GM21423 (cell line): ENCODE data around the gene ADNP.

ENCODE experiments used
- ATAC-seq: cut with Tn5 transposase; IDR thresholded peaks from one replicate; pipeline ENCODE4 v1.9.1; 2021; ENCODE audit warnings: mild to moderate bottlenecking, moderate library complexity; ENCODE audit not compliant: unreplicated experiment

The ADNP gene

DNA sequence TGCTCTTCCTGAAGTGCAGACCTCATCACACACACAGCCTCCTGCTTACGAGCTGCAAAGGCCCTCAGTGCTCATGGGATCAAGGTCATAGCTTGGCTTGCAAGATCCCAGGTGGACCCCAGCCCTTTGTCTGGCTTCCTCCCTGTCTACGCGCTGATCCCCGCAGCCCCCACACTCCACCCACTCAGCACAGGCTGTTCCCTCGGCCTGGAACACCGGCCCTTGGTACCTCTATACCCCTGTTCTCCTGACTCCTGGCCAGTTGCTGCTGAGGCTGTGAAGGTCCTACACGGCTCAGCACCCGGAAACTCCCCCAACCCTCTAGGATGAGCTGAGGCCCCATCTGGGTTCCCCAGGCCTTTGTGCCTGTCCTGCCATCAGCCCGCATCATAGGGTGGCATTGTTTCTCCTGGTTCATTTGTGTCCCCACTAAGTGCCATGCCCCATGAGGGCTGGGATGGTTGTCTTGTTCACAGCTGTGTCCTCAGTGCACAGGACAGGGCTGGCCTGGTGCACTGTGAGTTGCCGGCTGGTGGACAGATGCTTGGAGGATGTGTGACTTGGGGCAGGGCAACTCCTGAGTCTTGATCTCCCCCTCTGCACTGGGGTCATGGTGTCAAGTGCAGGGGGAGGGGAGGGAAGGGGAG, 57.0 kb downstream of the ADNP start:
- ATAC-seq: no peak

DNA sequence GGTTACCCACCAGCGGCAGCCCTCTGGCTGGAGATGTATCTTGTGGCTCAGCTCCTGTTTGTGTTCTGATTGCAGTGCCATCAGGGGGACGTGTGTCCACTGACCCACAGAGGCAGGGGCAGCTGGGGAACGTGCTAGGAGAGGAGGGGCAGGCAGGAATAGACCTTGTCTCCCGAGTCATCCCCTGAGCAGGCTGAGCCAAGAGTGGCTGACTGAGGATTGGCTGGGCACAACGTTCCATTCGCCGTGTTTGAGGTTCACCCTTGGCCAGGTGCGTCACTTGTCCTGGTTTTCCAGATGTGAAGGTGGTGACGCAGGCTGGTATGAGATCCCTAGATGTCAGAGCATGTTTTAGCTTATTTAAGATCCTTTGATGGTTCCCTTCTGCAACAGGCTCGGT, 57.7 kb downstream of the ADNP start:
- ATAC-seq: no peak

DNA sequence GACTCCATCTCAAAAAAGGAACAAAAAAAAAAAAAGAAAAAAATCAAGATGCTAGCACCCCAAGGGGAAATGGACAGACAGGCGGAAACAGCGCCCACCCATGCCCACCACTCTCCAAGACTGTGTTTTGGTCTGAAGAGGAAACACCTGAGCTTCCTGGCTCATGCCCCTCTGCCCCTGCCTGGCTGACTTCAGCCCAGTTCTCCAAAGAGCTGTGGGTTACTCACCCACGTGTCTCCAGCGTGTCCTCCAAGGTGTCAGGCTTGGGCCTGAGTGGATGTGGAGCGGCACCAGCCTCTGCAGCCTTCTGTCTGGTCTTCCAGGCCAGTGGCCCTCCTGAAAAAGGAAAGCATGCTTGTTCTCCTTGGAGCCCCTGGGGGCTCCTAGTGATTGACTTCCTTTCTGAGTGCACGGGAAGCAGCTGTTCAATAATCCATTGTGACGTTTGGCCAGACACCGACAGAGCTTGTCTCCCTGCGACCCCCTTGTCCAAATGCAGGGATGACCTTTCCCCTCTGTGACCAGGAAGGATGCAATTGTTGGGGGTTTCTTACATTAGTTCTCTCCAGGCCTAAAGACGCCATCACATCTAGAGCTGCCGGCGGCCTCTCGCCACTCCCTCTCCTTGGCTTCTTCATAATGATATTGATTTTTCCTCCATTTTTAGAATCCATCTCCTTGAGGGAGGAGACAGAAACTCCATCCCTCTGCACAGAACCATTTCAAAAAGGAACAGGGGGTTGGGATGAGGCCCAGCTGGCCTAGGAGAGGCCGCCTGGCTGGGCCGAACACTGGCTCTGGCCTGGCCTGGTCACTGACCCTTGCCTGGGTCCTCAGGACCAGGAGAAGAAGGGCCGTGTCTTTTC, 58.4 kb downstream of the ADNP start:
- no peak for ATAC-seq

DNA sequence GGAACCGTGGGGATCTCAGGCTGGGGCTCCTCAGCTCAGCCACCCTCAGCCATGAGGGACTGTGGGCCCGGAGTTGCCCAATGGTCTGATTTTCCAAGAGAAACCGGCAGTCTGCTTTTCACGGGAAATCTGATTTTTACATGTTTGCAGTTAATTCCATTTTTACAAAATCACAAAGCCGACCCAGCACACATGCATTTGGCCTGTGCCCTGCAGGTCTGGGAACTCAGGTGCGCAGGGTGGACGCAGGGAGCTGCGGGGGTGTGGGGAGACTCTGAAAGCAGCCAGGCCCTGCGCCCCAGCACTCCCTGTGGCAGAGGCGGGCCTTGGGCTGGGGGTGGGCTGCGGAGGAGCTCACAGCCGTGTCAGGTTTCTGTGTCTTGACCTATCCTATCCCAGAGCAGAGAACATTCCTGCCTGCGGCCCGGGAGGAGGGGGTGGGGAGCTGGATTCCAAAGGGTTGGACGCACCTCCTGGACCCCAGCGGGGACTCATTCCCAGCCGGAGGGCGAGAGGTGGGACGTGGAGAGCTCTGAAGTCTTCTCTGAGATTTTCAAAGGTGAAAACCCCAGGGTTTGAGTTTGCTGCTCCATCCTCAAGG, 60.6 kb downstream of the ADNP start:
- no peak for ATAC-seq

DNA sequence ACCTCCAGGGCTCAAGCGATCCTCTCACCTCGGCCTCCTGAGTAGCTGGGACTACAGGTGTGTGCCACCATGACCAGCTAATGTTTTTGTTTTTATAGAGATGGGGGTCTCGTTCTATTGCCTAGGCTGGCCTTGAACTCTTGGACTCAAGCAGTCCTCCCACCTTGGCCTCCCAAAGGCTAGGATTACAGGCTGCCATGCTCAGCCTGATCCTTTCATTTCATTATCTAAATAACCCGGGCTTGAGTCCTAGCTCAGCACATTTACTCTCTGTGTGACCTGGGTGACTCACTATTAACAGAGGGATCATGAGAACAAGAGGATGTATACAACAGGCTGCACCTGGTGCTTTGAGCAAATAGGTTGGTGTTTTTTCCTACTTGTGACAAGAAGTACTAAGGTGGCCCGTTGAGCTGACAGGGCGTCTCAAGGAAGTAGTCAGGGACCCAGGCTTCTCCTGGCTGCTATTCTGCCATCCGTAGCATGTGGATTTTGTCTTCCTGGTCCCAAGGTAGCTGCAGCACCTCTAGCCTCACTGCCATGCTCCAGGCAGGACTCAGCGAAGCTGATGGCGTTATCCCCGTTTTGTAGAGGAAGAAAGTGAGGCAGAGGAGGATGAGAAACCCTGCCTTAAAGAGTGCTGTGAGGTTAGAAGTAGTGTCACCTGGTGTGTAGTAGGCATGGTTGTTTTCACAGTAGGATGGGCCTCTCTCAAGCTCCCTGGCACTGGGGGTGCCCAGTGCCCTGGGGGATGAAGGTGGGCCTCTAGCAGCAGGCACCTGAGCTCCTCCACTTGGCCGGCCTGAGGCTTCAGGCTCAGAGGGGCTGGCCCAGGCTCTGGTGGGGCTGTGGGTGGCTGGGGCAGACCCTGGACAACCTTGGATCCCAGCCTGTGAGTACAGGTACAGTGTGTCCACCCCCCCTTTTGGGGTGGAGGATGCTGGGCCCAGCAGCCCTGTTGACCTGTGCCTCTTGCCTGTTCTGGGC, 62.4 kb downstream of the ADNP start:
- no peak for ATAC-seq

DNA sequence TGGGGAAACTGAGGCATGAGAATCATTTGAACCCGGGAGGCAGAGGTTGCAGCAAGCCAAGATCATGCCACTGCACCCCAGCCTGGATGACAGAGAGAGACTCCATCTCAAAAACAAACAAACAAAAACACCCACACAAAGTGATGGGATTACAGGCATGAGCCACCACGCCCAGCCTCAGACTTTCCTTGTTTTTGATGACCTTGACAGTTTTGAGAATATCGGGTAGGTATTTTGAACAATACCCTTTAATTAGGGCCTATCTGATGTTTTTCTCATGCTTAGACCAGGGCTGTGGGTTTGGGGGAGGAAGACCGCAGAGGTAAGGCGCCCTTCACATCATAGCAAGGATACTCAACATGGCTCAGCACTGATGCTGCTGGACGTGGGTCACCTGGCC, 63.4 kb downstream of the ADNP start:
- ATAC-seq: no peak

DNA sequence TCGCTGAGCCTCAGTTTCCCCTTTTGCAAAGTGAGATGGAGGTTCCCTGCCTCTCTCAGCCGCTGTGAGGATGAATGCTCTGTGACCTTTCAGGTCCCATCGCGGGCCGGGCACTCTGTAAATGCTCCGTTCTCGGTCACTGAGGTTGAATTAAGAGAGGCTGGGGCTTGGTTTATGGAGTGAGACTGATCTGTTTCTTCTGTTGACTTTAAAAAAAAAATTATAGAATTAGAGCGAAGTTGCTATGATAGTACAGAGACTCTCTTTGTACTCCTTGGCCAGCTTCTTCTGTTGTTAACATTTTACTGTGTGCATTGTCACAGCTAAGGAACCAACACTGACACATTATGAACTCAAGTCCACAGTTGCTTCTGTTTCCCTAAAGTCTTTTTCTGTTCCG, 64.4 kb downstream of the ADNP start:
- ATAC-seq: no peak

DNA sequence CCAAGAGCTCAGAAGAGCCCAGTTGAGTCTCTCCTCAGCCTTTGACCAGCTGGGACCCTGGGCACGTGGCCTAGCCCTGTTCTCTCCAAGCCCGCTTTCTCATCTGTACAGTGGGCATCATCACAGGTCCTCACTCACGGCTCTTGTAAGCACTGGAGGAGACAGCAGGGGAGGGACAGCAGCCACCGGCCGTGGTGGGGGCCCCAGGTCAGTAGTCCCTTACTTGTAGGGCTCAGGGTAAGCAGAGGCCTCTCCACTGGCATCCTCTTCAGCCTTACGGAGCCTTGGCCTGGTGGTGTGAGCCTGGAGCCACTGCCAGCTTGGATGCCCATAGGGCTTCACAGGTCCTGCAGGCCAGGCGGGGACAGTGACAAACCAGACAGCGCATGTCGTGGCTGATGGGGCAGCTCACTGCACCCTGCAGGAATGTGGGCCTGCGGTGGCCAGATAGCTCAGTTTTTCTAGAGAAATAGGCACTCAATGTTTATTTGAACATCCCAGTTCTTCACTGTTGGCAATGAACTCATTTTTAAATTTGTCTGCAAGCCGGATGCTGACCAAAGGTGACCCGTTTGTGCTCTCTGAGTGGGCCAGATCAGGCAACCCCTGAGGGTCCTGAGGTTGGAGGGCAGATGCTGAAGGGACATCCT, 65.1 kb downstream of the ADNP start:
- ATAC-seq: no peak

DNA sequence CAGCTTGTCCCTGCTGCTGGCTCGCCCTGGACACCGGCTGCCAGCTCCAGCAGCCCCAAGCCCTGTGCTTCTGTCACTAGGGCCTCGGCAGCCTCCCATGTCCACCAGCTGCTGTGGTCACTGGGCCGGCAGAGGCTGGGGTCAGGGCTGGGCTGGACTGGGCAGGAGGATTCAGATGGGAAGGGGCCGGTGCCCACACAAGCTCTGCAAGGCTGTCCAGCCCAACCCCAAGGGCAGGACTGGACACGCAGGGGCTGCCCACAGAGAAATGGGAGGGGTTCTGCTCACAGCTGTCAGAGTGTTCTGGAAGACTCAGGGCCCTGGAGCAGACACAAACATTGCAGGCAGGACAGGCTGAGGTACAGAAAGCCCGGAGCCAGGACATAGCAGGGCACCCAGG, 65.6 kb downstream of the ADNP start:
- ATAC-seq: no peak

DNA sequence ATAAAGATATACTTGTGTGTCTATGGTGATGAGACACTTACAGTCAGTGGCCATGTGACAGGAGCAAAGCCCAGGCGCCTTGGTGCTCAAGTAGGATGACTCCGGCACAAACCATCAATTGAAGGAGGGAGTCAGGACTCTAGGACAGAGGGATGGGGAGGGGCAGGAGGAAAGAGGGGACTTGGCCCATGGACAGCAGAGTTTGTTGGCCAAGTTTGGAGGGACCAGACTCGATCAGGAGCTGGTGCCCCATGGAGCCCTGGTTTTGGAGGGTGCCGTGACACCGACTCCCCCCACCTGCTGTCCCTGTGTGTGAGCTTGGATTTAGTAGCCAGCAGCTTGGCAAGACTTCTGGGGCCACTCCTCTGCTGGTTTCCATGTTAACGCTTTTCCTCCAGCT, 66.1 kb downstream of the ADNP start:
- no peak for ATAC-seq

DNA sequence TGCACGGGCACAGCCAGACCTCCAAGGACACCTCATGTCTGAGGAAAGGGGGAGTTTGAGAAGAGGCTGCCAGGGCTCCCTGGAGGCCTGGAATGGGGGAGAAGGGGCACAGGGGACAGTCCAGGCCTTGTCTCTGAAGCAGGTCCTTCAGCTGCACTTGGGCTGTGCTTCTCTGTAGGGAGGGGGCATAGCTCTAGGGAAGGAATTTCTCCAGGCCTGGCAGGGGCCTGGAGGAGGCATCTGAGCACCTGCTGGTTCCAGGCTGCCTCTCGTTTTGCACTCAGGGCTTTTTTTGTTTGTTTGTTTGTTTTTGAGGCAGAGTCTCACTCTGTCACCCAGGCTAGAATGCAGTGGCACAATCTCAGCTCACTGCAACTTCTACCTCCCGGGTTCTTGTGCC, 68.7 kb downstream of the ADNP start:
- ATAC-seq: no peak

DNA sequence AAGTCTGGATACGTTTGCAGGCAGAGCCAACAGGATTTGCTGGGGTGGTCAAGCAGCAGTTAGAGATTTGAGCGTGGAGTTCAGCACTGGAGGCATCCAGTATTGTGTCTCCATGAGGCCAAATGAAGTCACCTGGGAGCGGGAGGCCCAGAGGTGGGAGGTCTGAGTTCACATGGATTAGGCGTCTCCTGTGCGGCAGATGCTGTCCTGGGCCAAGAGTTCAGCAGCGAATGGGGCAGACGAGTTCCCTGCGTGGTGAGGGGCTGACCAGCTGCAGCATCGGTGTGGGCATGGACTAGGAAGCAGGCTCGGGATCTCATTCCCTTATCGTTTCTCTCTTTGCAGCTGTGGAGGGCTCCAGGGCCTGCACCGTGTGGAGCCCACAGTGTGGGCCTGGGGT, 70.2 kb downstream of the ADNP start:
- no peak for ATAC-seq

DNA sequence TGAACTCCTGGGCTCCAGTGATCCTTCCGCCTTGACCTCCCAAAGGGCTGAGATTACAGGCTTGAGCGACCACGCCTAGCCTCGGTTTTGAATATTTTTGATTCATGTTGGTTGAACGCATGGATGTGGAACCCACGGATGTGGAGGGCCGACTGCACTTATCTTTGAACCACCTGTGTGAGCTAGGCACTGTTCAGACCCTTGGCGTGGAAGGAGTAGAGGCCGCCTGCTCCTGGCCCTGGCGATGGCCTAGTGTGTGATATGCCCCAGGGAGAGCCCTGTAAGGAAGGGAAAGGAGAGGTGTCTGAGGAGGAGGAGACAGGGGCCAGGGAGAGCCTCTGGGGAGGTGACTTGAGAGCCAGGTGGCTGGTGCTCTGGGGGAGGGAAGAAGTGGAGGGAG, 72.1 kb downstream of the ADNP start:
- ATAC-seq: no peak

DNA sequence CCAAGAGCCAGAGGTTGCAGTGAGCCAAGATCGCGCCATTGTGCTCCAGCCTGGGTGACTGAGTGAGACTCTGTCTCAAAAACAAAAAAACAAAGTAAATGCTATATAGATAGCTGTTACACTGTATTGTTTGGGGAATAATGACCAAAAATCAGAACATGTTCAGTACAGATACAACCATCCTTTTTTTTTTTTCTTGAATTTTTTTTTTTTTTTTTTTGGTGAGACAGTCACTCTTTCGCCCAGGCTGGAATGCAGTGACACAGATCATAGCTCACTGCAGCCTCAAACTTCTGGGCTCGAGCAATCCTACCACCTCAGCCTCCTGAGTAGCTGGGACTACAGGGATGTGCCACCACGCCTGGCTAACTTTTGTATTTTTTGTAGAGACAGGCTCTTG, 72.7 kb downstream of the ADNP start:
- no peak for ATAC-seq

DNA sequence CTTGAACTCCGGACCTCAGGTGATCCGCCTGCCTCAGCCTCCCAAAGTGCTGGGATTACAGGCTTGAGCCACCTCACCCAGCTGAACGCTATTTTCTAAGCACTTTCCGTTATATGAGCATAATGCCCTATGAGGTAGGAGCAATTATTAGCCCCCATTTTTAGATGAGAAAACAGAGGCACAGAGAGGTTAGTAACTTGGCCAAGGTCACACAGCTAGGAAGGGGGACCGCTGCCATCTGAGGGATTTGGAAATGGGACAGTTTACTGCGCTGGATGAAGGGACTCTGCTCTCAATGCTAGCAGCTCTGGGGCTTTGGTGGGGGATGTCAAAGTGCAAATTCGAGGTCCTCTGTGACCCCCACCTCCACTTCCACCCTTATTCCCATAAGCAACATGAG, 73.9 kb downstream of the ADNP start:
- ATAC-seq: no peak

DNA sequence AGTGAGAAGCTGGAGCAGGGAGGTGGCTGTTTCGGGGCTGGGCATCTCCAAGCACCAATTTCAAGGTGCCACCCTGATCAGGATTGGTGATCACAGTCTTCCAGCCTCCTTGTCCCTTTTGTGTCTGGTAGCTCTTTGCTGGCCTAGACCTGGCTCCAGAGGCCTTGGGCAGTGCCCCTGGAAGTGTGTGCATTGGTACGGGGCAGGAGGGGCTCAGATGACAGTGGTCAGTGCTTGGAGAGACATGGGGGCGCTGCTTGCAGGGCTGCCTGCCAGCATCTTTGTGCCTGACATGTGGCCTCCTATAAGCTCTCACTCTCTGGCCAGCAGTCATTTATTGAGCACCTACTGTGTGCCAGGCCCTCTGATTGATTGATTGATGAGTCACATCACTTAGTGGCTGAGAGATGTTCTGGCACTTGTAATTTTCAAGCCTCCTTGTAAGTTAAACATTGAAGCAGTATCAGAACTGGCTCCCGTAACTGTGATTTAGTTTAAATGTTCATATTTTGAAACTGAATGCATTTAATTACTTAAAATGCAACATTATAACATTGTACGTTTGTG, 74.7 kb downstream of the ADNP start:
- ATAC-seq: no peak

DNA sequence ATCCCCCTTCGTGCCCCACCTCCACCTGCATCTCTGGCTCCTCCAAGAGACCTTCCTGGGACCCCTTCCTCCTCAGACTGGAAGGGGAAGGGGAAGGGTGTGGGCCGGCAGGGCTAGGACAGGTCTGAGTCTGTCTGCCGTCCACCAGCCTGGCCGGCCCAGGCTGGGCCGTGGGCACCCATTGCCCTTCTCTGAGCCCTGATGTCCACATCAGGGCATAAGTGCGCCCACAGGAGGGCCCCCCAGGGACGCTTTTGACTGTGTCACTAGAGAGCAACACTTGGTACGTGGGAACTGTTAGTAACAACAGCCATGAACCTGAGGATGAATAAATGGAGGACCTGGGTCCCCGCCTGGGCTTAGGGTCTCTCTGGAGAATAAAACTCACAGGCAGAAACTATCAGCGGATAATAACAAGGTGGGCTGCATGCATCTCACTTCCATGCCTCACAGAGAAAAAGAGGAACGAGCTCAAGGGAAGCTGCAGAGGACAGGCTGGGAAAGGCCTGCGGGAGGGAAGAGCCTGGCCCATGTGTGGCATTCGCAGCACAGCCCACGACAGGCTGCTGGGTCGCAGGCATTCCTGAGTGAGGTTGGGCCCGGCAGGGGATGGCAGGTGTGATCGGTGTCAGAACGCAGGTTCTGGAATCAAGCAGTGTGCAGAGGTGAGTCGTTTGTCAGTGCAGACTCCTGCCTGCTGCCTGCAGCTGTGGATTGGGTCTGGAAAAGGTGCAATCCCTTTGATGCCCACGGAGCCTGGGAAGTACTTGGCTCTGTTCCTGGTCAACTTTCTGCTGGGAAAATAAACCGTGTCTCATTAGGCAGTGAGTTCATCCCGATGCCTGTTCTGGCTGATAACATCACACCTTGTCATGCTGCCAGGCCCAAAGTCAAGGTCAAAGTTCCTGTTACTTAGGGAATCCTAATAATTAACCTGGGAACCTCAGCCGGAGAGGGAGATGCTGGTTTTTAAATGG, 75.5 kb downstream of the ADNP start:
- ATAC-seq: no peak

DNA sequence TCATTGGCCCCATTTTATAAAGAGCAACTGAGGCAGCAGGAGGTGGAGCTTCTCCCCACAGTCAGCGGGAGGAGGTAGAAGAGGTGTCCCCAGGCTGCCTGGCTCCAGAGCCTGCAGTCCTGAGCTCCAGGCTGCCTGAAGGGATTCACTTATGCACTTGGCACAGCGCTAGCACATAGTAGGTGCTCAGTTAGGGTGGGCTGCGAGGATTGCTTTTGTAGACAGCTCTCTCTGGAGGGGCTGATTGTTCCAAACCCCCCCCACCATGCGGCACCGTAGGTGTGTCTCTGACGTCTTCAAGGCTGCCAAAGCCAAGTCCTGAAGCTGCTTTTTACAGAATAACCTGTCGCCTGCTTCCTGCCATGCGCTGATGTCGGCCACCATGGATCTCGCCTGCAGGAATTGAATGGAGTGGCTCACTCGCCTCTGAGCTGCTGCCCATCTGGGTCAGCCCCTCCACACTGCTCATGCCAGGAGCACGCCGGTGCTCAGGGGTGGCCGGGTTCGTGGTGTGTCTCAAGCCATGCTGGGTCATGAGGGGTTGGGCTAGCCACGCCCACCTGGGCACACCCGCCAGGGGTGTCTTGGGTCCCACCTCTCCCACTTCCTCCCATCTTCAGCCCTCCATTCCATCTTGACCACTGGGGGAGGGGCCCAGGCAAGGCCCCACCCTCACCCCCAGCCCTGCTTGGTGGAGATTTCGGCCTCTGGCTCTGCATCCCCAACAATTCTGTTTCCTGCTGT, 76.6 kb downstream of the ADNP start:
- ATAC-seq: no peak
